ENCODE data around the gene CTNNAL1.

CTNNAL1 gene

GRCh38 chr9:108983885-108984284 lies 29.4 kb downstream of the CTNNAL1 start:
- ChIA-PET CTCF (interaction anchor here (0.9 kb wide), 1 partner anchor 10 kb away, joined by 4 read pairs; no protein-coding TSS in a partner anchor), POLR2A (no interaction called here)
- no peak for TF ChIP-seq TSHZ1 (tag by site-specific recombination; IDR thresholded peaks at IDR 0.05; ENCODE audit: borderline replicate concordance)
- TF ChIP-seq, protein P1, sequence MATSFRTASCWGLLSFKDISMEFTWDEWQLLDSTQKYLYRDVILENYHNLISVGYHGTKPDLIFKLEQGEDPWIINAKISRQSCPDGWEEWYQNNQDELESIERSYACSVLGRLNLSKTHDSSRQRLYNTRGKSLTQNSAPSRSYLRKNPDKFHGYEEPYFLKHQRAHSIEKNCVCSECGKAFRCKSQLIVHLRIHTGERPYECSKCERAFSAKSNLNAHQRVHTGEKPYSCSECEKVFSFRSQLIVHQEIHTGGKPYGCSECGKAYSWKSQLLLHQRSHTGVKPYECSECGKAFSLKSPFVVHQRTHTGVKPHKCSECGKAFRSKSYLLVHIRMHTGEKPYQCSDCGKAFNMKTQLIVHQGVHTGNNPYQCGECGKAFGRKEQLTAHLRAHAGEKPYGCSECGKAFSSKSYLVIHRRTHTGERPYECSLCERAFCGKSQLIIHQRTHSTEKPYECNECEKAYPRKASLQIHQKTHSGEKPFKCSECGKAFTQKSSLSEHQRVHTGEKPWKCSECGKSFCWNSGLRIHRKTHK (tag by site-specific recombination; IDR thresholded peaks at IDR 0.05): no peak
- TF ChIP-seq ZNF48 (tag by site-specific recombination; IDR thresholded peaks at IDR 0.05): no peak
- TF ChIP-seq ZNF548 (tag by site-specific recombination; IDR thresholded peaks at IDR 0.05): no peak
- no peak for TF ChIP-seq ZNF692 (tag by site-specific recombination; IDR thresholded peaks at IDR 0.05)
- no peak for TF ChIP-seq ZNF140 (tag by site-specific recombination; IDR thresholded peaks at IDR 0.05)
- TF ChIP-seq, protein P2, sequence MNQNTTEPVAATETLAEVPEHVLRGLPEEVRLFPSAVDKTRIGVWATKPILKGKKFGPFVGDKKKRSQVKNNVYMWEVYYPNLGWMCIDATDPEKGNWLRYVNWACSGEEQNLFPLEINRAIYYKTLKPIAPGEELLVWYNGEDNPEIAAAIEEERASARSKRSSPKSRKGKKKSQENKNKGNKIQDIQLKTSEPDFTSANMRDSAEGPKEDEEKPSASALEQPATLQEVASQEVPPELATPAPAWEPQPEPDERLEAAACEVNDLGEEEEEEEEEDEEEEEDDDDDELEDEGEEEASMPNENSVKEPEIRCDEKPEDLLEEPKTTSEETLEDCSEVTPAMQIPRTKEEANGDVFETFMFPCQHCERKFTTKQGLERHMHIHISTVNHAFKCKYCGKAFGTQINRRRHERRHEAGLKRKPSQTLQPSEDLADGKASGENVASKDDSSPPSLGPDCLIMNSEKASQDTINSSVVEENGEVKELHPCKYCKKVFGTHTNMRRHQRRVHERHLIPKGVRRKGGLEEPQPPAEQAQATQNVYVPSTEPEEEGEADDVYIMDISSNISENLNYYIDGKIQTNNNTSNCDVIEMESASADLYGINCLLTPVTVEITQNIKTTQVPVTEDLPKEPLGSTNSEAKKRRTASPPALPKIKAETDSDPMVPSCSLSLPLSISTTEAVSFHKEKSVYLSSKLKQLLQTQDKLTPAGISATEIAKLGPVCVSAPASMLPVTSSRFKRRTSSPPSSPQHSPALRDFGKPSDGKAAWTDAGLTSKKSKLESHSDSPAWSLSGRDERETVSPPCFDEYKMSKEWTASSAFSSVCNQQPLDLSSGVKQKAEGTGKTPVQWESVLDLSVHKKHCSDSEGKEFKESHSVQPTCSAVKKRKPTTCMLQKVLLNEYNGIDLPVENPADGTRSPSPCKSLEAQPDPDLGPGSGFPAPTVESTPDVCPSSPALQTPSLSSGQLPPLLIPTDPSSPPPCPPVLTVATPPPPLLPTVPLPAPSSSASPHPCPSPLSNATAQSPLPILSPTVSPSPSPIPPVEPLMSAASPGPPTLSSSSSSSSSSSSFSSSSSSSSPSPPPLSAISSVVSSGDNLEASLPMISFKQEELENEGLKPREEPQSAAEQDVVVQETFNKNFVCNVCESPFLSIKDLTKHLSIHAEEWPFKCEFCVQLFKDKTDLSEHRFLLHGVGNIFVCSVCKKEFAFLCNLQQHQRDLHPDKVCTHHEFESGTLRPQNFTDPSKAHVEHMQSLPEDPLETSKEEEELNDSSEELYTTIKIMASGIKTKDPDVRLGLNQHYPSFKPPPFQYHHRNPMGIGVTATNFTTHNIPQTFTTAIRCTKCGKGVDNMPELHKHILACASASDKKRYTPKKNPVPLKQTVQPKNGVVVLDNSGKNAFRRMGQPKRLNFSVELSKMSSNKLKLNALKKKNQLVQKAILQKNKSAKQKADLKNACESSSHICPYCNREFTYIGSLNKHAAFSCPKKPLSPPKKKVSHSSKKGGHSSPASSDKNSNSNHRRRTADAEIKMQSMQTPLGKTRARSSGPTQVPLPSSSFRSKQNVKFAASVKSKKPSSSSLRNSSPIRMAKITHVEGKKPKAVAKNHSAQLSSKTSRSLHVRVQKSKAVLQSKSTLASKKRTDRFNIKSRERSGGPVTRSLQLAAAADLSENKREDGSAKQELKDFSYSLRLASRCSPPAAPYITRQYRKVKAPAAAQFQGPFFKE (tag by site-specific recombination; IDR thresholded peaks at IDR 0.05; ENCODE audit: borderline replicate concordance): no peak
- TF ChIP-seq ZNF707 (tag by site-specific recombination; IDR thresholded peaks at IDR 0.05): no peak
- TF ChIP-seq ZNF335 (tag by site-specific recombination; conservative IDR thresholded peaks at IDR 0.05): no peak
- TF ChIP-seq ZNF837 (tag by site-specific recombination; IDR thresholded peaks at IDR 0.05): no peak
- no peak for TF ChIP-seq ZNF416 (tag by site-specific recombination; IDR thresholded peaks at IDR 0.05)
- no peak for TF ChIP-seq ZBTB21 (tag by site-specific recombination; IDR thresholded peaks at IDR 0.05)
- no peak for TF ChIP-seq ZNF146 (tag by site-specific recombination; IDR thresholded peaks at IDR 0.05)

More at GRCh38 chr9:108983885-108984284, 29.4 kb downstream of the CTNNAL1 start:
- no peaks in the 10 kb centered on the region for H3K4me1 ChIP-seq (ENCODE audit: control insufficient read depth, insufficient read depth, low read length)
- H3K27ac ChIP-seq (ENCODE audit: extremely low read depth, low read depth, low read length): no peak overlapping the region
- H3K36me3 ChIP-seq (ENCODE audit: control insufficient read depth in 2 of 2, insufficient read depth in 1 of 2, low read length in 2 of 2): peaks cover 4 to 36% of the 10 kb centered on the region in 2 experiments; a peak in 2 of 3 replicates
- no peaks in the 10 kb centered on the region for H3K9me3 ChIP-seq (ENCODE audit: control insufficient read depth, insufficient read depth, low read depth, low read length)
- no peak overlapping the region for H3K4me3 ChIP-seq (ENCODE audit: low read depth, low read length)
